Neural cell (in vitro differentiated cells): ENCODE data around the gene ADAMTS16. TPM values are rescaled to one million over a fixed set of nuclear protein-coding genes. Genes with fewer than 3 reads are reported as not detected.

Source experiments
- H2AFZ ChIP-seq: fragments of 200-600, 300-800 bp; sonication (generic), shearing (Covaris generic); 2 replicates; pipeline ENCODE4 v1.6.0; 2014; ENCODE audit warnings: low read depth, mild to moderate bottlenecking, antibody characterized with exemption, low read length, moderate library complexity
- H3F3A ChIP-seq: fragments of 200-600 bp; shearing (Covaris generic); 2 replicates; pipeline ENCODE4 v1.6.1; 2016; ENCODE audit warnings: mild to moderate bottlenecking, moderate library complexity, mixed read lengths, antibody characterized with exemption, low read length; ENCODE audit not compliant: insufficient read depth, poor library complexity, severe bottlenecking
- H3K27ac ChIP-seq: fragments of 200-600, 300-800 bp; sonication (generic), shearing (Covaris generic); 2 replicates; pipeline ENCODE4 v1.5.1; 2014; ENCODE audit warnings: mild to moderate bottlenecking, low read length, moderate library complexity
- H3K27me3 ChIP-seq: fragments of 300-800, 200-600 bp; sonication (generic), shearing (Covaris generic); 2 replicates; pipeline ENCODE4 v1.6.0; 2014; ENCODE audit warnings: mild to moderate bottlenecking, low read depth, low read length, moderate library complexity; ENCODE audit not compliant: insufficient read depth
- H3K36me3 ChIP-seq: fragments of 300-800, 200-600 bp; sonication (generic), shearing (Covaris generic); 2 replicates; pipeline ENCODE4 v1.5.1; 2014; ENCODE audit warnings: mild to moderate bottlenecking, antibody characterized with exemption, low read length, moderate library complexity; ENCODE audit not compliant: insufficient read depth
- H3K4me2 ChIP-seq: fragments of 300-800, 200-600 bp; sonication (generic), shearing (Covaris generic); 2 replicates; pipeline ENCODE4 v1.6.0; 2014; ENCODE audit warnings: mild to moderate bottlenecking, low read length
- H3K4me3 ChIP-seq: fragments of 300-800, 200-600 bp; sonication (generic), shearing (Covaris generic); 2 replicates; pipeline ENCODE4 v1.5.1; 2014; ENCODE audit warnings: mild to moderate bottlenecking, low read length, moderate library complexity
- H3K79me2 ChIP-seq: fragments of 200-600 bp; shearing (Covaris generic); replicated peaks from 2 replicates; pipeline ENCODE4 v1.6.0; 2014; ENCODE audit warnings: mild to moderate bottlenecking, low read length, moderate library complexity; ENCODE audit not compliant: insufficient read depth
- H3K9ac ChIP-seq: fragments of 300-800, 200-600 bp; sonication (generic), shearing (Covaris generic); 2 replicates; pipeline ENCODE4 v1.6.1; 2016; ENCODE audit warnings: mild to moderate bottlenecking, low read length, mixed read lengths
- H3K9me2 ChIP-seq: fragments of 200-600 bp; shearing (Covaris generic); 2 replicates; pipeline ENCODE4 v1.6.1; 2016; ENCODE audit warnings: mild to moderate bottlenecking, low read length, mixed read lengths; ENCODE audit not compliant: insufficient read depth
- H3K9me3 ChIP-seq: fragments of 200-600, 300-800 bp; sonication (generic), shearing (Covaris generic); 2 replicates; pipeline ENCODE4 v1.6.1; 2016; ENCODE audit warnings: mild to moderate bottlenecking, mixed run types, low read length, moderate library complexity, mixed read lengths
- H4K20me1 ChIP-seq: fragments of 200-600 bp; shearing (Covaris generic); 2 replicates; pipeline ENCODE4 v1.6.1; 2016; ENCODE audit warnings: mild to moderate bottlenecking, mixed run types; ENCODE audit not compliant: insufficient read depth
- CTCF ChIP-seq: fragments of 450-650 bp; IDR thresholded peaks from 2 replicates; pipeline ENCODE4 v1.5.1; 2014; ENCODE audit warnings: antibody characterized with exemption, mild to moderate bottlenecking, moderate library complexity; ENCODE audit not compliant: poor library complexity, severe bottlenecking
- EP300 ChIP-seq: fragments of 450-650 bp; conservative IDR thresholded peaks from 2 replicates; pipeline ENCODE4 v1.6.1; 2014; ENCODE audit warnings: antibody characterized with exemption, mild to moderate bottlenecking, moderate library complexity; ENCODE audit not compliant: poor library complexity, severe bottlenecking
- EZH2 ChIP-seq: fragments of 200-600, 300-800 bp; shearing (Covaris generic), sonication (generic); IDR thresholded peaks from 2 replicates; pipeline ENCODE4 v1.6.1; 2014; ENCODE audit warnings: antibody characterized with exemption, low read length, borderline replicate concordance, mild to moderate bottlenecking; ENCODE audit not compliant: insufficient read depth, poor library complexity, severe bottlenecking
- MXI1 ChIP-seq: fragments of 450-650 bp; conservative IDR thresholded peaks from 2 replicates; pipeline ENCODE4 v1.6.1; 2014; ENCODE audit warnings: antibody characterized with exemption, mild to moderate bottlenecking; ENCODE audit not compliant: poor library complexity, severe bottlenecking
- POLR2AphosphoS5 ChIP-seq: IDR thresholded peaks from 2 replicates; pipeline ENCODE4 v1.6.1; 2012
- RAD21 ChIP-seq: fragments of 450-650 bp; conservative IDR thresholded peaks from 2 replicates; pipeline ENCODE4 v1.6.1; 2014; ENCODE audit warnings: antibody characterized with exemption, mild to moderate bottlenecking, moderate library complexity
- SMC3 ChIP-seq: fragments of 450-650 bp; conservative IDR thresholded peaks from 2 replicates; pipeline ENCODE4 v1.6.1; 2014; ENCODE audit warnings: antibody characterized with exemption, mild to moderate bottlenecking, moderate library complexity; ENCODE audit not compliant: poor library complexity
- TAF1 ChIP-seq: IDR thresholded peaks from 2 replicates; pipeline ENCODE4 v1.6.1; 2012; ENCODE audit warnings: low read depth
- polyA plus RNA-seq: library from polyadenylated mRNA; depleted of rRNA; stranded (reverse); fragments of >200 nt; gene quantifications from 2 replicates; pipeline ENCODE4 v1.2.3, GENCODE V29; 2014
- TF ChIP-seq, protein P1 (sequence below): IDR thresholded peaks from 2 replicates; pipeline ENCODE4 v1.6.1; 2012; ENCODE audit warnings: borderline replicate concordance

ADAMTS16 gene
- polyA plus RNA-seq, 1 donor from 2014 or later: 1.3 TPM

DNA sequence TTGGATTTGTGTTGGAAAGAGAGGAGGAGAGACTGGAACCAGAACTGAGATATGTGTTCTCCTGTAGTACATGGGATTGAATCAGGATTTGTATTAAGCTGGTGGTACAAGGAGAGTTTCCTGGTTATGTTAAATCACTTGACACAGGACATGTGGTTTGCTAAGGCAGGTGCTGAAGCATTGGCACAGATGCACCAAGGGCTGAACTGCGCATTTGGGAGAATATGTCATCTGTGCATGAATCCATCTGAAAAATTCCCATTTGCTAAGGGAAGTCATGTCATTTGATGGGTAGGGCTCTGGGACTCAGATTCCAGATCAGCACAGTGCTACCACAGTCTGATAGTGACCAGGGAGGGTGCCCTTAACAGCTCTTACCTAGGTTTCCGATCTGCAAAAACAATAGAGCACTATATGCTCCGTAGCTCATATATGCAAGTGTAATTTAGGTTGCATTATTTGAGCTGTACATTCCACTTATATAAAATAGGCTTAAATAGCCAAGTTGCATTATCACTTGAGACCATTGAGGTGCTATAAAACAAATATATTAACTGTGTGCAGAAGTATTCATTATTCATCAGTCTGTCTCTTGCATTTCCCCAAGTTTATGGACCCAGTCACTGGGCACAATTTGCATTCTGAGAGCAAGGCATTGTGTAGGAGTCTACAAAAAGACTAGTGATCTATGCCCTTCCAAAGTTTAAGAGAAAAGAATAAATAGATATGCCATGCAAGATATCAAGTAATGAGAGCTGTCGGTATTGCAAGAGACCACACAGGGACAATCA is 55.2 kb downstream of the ADAMTS16 start:
- Histone ChIP-seq H3K27ac (no peak overlapping the region), H4K20me1 (no peaks in the 10 kb centered on the region), H2AFZ (no peak overlapping the region), H3K9me3 (no peaks in the 10 kb centered on the region), H3K79me2 (no peaks in the 10 kb centered on the region), H3K4me3 (no peak overlapping the region), H3K36me3 (no peaks in the 10 kb centered on the region), H3K9me2 (no peaks in the 10 kb centered on the region), H3F3A (no peaks in the 10 kb centered on the region), H3K9ac (no peak overlapping the region), H3K4me2 (no peak overlapping the region), H3K27me3 (no peaks in the 10 kb centered on the region)
- no peak for TF ChIP-seq CTCF
- no peak for TF ChIP-seq EP300

DNA sequence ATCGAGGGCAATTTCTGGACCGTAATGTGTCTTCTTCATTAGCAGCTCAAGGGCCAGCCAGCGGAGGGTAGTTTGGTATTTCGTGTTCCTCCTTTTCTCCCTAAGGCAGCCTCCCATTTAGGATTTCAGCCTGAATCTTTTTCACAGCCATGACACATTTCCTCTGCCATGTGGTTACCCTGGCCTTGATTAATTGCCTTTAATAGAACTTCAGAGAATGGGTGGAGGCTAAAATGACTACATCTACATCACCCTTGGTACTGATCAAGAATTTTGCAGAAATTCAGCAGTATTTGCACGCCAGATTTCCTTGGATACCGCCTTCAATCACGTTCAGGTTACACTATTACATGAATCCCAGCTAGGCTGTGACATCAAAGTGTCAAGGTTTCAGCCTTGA is 58.0 kb downstream of the ADAMTS16 start:
- Histone ChIP-seq H3K9me2 (no peaks in the 10 kb centered on the region), H3K9ac (no peak overlapping the region), H3K36me3 (no peaks in the 10 kb centered on the region), H3K79me2 (no peaks in the 10 kb centered on the region), H3K27ac (no peak overlapping the region), H3K4me2 (no peak overlapping the region), H2AFZ (no peak overlapping the region), H3F3A (no peaks in the 10 kb centered on the region), H4K20me1 (no peaks in the 10 kb centered on the region), H3K27me3 (no peaks in the 10 kb centered on the region), H3K9me3 (no peaks in the 10 kb centered on the region), H3K4me3 (no peak overlapping the region)
- no peak for TF ChIP-seq POLR2AphosphoS5
- TF ChIP-seq TAF1: no peak
- TF ChIP-seq, protein P1, sequence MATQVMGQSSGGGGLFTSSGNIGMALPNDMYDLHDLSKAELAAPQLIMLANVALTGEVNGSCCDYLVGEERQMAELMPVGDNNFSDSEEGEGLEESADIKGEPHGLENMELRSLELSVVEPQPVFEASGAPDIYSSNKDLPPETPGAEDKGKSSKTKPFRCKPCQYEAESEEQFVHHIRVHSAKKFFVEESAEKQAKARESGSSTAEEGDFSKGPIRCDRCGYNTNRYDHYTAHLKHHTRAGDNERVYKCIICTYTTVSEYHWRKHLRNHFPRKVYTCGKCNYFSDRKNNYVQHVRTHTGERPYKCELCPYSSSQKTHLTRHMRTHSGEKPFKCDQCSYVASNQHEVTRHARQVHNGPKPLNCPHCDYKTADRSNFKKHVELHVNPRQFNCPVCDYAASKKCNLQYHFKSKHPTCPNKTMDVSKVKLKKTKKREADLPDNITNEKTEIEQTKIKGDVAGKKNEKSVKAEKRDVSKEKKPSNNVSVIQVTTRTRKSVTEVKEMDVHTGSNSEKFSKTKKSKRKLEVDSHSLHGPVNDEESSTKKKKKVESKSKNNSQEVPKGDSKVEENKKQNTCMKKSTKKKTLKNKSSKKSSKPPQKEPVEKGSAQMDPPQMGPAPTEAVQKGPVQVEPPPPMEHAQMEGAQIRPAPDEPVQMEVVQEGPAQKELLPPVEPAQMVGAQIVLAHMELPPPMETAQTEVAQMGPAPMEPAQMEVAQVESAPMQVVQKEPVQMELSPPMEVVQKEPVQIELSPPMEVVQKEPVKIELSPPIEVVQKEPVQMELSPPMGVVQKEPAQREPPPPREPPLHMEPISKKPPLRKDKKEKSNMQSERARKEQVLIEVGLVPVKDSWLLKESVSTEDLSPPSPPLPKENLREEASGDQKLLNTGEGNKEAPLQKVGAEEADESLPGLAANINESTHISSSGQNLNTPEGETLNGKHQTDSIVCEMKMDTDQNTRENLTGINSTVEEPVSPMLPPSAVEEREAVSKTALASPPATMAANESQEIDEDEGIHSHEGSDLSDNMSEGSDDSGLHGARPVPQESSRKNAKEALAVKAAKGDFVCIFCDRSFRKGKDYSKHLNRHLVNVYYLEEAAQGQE: no peak
- TF ChIP-seq EP300: no peak
- no peak for TF ChIP-seq EZH2
- TF ChIP-seq MXI1: no peak
- TF ChIP-seq SMC3: no peak
- no peak for TF ChIP-seq RAD21
- TF ChIP-seq CTCF: no peak
